ENCODE measurements around the gene ABHD2.
A peak's percentile ranks its signal among the peaks of the same experiment; 100 is the strongest.

The ABHD2 gene

DNA sequence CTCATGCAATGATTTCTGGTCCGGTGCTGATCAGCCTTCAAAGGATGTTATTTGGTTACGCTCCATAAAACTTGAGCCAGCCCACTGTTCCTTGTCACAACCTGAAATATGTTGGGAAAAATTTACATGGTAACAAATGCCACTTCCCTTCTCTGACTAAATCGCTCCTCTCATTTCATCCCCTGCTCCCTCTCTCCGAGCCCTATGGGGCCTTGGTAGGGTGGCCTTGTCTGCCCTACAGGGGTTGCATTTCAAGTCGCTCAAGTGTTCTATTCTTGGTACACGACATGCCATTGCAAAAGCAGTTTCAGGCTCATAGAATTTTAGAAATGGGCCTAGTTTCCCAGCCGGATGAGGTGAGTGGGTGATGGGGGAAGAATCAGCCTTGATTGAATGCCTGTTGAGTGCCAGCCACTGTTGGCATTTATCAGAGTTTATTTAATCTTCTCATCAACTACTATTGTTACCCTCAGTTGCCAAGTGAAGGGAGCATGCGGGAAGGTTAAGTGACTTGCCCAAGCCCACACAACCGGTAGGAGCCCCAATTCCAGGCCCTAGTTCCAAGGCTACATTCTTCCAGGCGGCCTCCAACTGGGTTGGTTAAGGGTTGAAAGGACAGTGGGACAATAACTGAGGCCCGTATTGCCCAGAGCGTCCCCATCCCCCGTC lies 961 bp upstream of the ABHD2 start:
- H3K4me1 Mint-ChIP-seq, result peaks cover 53% of the 10 kb centered on the region
- no peaks in the 10 kb centered on the region for H3K9me3 Mint-ChIP-seq
- TF ChIP-seq CTCF (IDR thresholded peaks at IDR 0.05; ENCODE audit: unreplicated experiment in 3 of 3), result no peak
- H3K27ac Mint-ChIP-seq, result peak overlapping the region in 1 of 3 experiments; percentile 54
- H3K27me3 Mint-ChIP-seq (ENCODE audit: low read depth), result no peaks in the 10 kb centered on the region
- peak overlapping the region in 1 of 3 experiments; percentile 5 for H3K4me3 Mint-ChIP-seq
- H3K36me3 Mint-ChIP-seq (ENCODE audit: low read depth), result no peaks in the 10 kb centered on the region

DNA sequence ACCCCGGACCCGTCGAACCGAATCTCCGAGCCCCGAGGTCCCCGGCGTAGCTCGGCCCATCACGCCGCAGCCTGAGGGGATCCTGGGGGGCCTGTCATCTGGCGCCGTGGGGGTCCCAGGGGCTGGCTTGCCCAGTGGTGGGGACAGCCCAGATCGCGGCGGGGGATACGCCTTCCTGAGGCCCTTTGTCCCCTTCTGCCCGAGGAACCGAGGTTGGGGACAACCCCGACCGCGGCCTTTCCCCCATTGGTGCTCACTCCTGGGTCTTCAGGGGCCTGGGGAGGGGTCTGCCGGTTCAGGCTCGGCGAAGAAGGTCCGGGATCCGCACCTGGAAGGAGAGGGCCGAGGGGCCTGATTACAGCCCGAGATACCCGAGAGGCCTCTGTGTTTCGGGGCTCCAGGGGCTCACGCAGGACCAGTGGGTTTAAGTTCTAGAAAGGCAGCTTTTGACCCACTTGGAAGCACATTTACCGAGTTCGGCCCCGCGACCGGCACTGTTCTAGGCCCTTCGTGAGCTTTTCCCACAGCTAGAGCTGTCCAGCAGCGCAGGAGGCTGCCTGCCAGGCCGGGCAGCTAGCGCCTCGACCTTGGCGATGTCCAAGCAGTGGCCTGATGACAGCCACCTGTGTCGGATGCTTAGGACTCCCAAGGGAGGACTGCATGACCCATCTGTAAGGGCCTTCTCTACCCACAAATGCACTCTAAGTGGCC lies 504 bp downstream of the ABHD2 start:
- Mint-ChIP-seq H3K4me1 (peaks cover 64% of the 10 kb centered on the region), H3K36me3 (ENCODE audit: low read depth) (no peaks in the 10 kb centered on the region), H3K4me3 (no peak overlapping the region), H3K27ac (no peak overlapping the region), H3K27me3 (ENCODE audit: low read depth) (no peaks in the 10 kb centered on the region), H3K9me3 (no peaks in the 10 kb centered on the region)
- TF ChIP-seq CTCF (IDR thresholded peaks at IDR 0.05; ENCODE audit: unreplicated experiment in 3 of 3), result no peak

DNA sequence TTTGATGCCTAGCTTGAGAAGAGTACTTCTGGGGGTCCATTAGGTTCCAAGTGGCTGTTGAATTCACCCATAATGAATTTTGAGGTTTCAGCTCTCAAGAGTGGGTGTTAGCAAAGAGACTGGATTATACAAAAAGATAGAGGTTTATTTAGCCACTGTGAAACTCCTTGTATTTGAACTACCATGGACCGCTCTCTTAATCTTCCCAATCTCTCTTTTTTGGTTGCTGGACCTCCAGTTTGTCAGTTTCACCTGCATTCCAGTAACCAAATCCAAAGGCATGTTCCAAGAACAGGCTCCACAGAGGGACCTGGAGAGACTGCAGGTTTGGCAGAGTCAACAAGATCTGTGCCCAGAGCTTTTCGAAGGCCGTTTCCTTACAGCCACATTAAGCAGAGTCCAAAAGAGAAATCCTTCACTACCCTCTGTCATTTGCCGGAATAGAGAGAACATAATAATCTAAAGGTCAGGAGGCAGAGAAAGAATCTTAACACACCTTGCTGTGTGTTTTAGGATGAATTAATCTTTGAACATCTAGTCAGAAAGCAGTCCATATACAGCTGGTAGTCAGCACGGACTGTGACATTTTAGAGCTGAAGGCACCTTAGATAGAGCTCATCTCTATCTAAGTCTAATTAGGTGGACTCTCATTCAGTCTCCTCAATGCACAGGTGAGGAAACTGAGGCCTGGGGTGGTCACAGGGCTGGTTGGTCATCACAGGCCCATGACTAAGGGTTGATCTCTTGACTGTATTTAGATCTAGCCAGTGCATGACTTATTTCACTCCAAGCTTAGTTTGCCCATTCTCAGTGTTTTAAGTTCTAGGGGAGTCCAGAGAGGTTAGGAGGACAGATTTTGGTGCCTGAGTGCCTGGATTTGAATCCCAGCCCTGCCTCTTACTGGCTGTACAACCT lies 1.3 kb downstream of the ABHD2 start:
- no peaks in the 10 kb centered on the region for H3K9me3 Mint-ChIP-seq
- TF ChIP-seq CTCF (IDR thresholded peaks at IDR 0.05; ENCODE audit: unreplicated experiment in 3 of 3), result no peak
- H3K36me3 Mint-ChIP-seq (ENCODE audit: low read depth), result no peaks in the 10 kb centered on the region
- no peaks in the 10 kb centered on the region for H3K27me3 Mint-ChIP-seq (ENCODE audit: low read depth)
- H3K4me3 Mint-ChIP-seq, result no peak overlapping the region
- H3K27ac Mint-ChIP-seq, result no peak overlapping the region
- H3K4me1 Mint-ChIP-seq, result peaks cover 66% of the 10 kb centered on the region

DNA sequence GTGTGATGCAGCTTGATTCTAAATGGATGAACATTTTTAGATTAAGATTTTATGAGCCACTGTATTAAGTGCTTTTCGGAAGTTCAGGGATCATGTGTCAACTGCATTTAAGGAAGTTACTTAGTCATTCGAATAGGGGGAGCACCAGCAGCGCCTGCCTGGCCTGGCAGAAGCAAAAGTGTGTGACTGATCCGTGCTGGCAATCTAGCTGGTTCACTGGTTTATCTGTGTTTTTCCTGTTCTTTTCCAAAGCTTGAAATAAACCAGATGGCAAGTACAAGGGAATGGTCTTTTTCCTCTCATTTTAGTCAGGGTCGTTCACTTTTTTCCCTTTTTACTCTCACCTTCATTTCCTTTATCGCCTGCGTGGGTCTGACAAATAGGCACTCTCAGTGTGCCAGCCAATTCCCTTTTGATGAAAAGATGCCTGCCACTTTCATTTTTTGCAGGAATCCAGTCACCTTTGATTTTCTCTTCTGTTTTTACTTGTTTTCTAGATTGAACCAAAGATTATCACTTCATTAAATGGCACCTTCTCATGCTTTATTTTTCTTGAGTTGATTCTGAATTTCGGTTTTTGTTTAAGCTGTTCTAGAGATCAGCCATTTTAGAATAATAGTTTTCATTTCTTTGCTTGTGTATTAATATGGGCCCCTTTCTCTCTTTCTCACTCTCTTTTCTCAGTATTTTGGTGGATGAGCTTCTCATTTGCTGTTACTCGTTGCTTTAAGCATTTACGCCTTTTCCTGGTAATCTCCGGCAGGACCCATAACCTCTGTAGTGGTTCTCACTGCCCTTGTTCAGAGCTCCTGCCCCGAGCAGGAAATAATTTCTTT lies 2.8 kb downstream of the ABHD2 start:
- no peaks in the 10 kb centered on the region for H3K27me3 Mint-ChIP-seq (ENCODE audit: low read depth)
- peak overlapping the region; percentile 38 to 61 (median 44) for H3K27ac Mint-ChIP-seq
- H3K4me1 Mint-ChIP-seq, result peaks cover 58% of the 10 kb centered on the region
- H3K36me3 Mint-ChIP-seq (ENCODE audit: low read depth), result peaks cover 5% of the 10 kb centered on the region
- H3K4me3 Mint-ChIP-seq, result peak overlapping the region in 2 of 3 experiments; percentile 35 to 69
- no peak for TF ChIP-seq CTCF (IDR thresholded peaks at IDR 0.05; ENCODE audit: unreplicated experiment in 3 of 3)
- H3K9me3 Mint-ChIP-seq, result no peaks in the 10 kb centered on the region

- Mint-ChIP-seq H3K9me3 (no peaks in the 10 kb centered on the region), H3K27me3 (ENCODE audit: low read depth) (no peaks in the 10 kb centered on the region), H3K36me3 (ENCODE audit: low read depth) (peaks cover 5% of the 10 kb centered on the region), H3K4me3 (peak overlapping the region in 2 of 3 experiments; percentile 36 to 54), H3K27ac (peak overlapping the region; percentile 28 to 61 (median 44)), H3K4me1 (peaks cover 59% of the 10 kb centered on the region)
- TF ChIP-seq CTCF (IDR thresholded peaks at IDR 0.05; ENCODE audit: unreplicated experiment in 3 of 3), result no peak
Measured at GRCh38 chr15:89091627-89092220, 3.5 kb downstream of the ABHD2 start.
